Gastrocnemius medialis (tissue), 4 donors: ENCODE results near the gene PXMP4.

Source experiments
- CTCF ChIP-seq, 5 experiments: fragments of 450-650 bp in 3 of 5; fragments of 200-600 bp in 2 of 5; sonication (generic) in 2 of 5; IDR thresholded peaks in 4 of 5; conservative IDR thresholded peaks in 1 of 5; 1 replicate in 4 of 5; 2 replicates in 1 of 5; pipeline ENCODE4 v1.5.1; 2016 to 2019; ENCODE audit warnings: antibody characterized with exemption in 5 of 5, mild to moderate bottlenecking in 3 of 5, moderate library complexity in 3 of 5
- POLR2A ChIP-seq, 2 donors: fragments of 450-650 bp; IDR thresholded peaks; one replicate each; pipeline ENCODE4 v1.6.1; 2017; ENCODE audit warnings: antibody characterized with exemption in 2 of 2, mild to moderate bottlenecking in 2 of 2, moderate library complexity in 2 of 2

DNA sequence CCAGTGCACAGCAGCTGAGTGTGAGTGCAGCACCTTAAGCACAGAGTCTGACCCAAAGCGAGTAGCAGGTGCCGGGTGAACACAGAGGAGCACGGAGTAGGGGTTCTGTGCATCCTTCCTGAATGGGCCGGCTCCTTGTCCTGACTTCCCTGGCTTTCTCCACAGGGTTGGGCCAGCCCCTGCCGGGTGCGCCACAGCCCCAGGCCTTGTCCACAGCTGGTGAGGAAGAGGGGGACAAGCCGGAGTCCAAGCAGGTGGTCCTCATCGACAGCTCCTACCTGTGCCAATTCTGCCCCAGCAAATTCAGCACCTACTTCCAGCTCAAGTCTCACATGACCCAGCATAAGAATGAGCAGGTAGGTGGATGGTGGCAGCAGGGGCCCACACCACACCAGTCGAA is 46.6 kb upstream of the PXMP4 start:
- TF ChIP-seq CTCF (IDR thresholded peaks at IDR 0.05 in 4 of 5, conservative IDR thresholded peaks at IDR 0.05 in 1 of 5) (no peak), POLR2A (IDR thresholded peaks at IDR 0.05) (no peak)
